H1 (cell line): ENCODE data around the gene HYDIN. TPM values are rescaled to one million over a fixed set of nuclear protein-coding genes. Genes with fewer than 3 reads are reported as not detected.

Source experiments
- BCL11A ChIP-seq, 2 experiments: IDR thresholded peaks; one replicate each; pipeline ENCODE4 v1.6.1; 2011; ENCODE audit warnings: low read depth in 2 of 2, low read length in 2 of 2, mild to moderate bottlenecking in 2 of 2
- JUND ChIP-seq: IDR thresholded peaks from 2 replicates; pipeline ENCODE4 v1.6.1; 2011; ENCODE audit warnings: mild to moderate bottlenecking, improper control_type of control experiment, low read length
- SIN3A ChIP-seq, 2 experiments: IDR thresholded peaks in 1 of 2; conservative IDR thresholded peaks in 1 of 2; 2 replicates each; pipeline ENCODE4 v1.6.1; 2011 to 2012; ENCODE audit warnings: low read length in 2 of 2, improper control_type of control experiment in 1 of 2, low read depth in 1 of 2, mild to moderate bottlenecking in 1 of 2
- SIRT6 ChIP-seq: IDR thresholded peaks from one replicate; pipeline ENCODE4 v1.7.1; 2012; ENCODE audit warnings: low read length, inconsistent platforms
- polyA plus RNA-seq, 7 experiments: library from polyadenylated mRNA; depleted of rRNA in 3 of 7; stranded (reverse) in 5 of 7; unstranded in 2 of 7; fragments of >200 nt in 5 of 7; fragments of 200-250 nt in 2 of 7; gene quantifications; 1 replicate in 5 of 7; 2 replicates in 1 of 7; 4 replicates in 1 of 7; pipeline versions ENCODE4 v1.2.1 to v1.2.3, GENCODE V29; 2011 to 2013; ENCODE audit warnings: missing spikeins in 2 of 7, mixed read lengths in 2 of 7
- small RNA-seq: library from polyadenylated mRNA; stranded (forward); fragments of <200 nt; extraction: miRNeasy Mini kit (QIAGEN cat#:217004); gene quantifications from one replicate; pipeline ENCODE3, GENCODE V24; 2013; ENCODE audit not compliant: insufficient read depth
- total RNA-seq: library from RNA; stranded (reverse); fragmentation: NEBNext Ultra II Directional; extraction: Animal tissue kit (Norgen Biotek cat#: 25700); gene quantifications from 2 replicates; pipeline ENCODE4 v1.2.1, GENCODE V29; 2021

HYDIN gene
- total and polyA plus RNA-seq, 2 of the 8 experiments (the other 6 are each of a cell fraction or from before 2014, with no cell fraction given), result 1.1 to 1.8 TPM

DNA sequence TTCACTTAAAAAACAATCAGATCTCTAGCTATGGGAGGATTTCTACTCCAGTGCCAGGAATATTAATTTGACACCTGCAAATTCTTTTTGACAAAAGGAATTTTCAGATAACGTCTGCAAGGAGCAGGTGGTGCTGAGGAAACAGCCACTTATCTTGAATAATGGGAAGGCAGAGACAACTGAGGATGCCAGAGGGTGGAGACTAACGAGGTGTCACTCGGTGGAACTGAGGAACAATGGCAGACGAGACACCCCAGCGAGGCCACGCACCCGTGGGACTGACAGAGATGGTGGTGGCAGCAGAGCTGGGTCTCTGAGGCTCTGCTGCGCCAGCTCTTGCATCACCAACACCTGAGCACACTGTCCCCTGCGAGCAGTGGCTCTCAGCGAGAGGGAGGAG, 471.7 kb downstream of the HYDIN start (continued):
- TF ChIP-seq SIN3A (conservative IDR thresholded peaks at IDR 0.05 in 1 of 2, IDR thresholded peaks at IDR 0.05 in 1 of 2; ENCODE audit: low read depth in 1 of 2, low read length in 2 of 2) (no peak), JUND (no peak), SIRT6 (no peak), BCL11A (IDR thresholded peaks at IDR 0.05; ENCODE audit: low read depth in 2 of 2, low read length in 2 of 2) (no peak)

Small RNA genes within 50 kb of the gene (small RNA-seq; reads per million reads assigned to genes)
- gene RNU6ATAC25P, result not detected

Other genes with a start within 250 kb of the HYDIN start
- gene CMTR2, start 58.7 kb upstream of the HYDIN start, total RNA-seq, result 11.4 and 12.8 TPM in 2 replicates
- gene CMTR2, start 58.7 kb upstream of the HYDIN start, polyA plus RNA-seq (2011; rRNA removed), result 5.7 and 8.5 TPM in 2 replicates
- 1.9 and 2.7 TPM in 2 replicates for gene CALB2, start 128.0 kb upstream of the HYDIN start, total RNA-seq
- gene CALB2, start 128.0 kb upstream of the HYDIN start, polyA plus RNA-seq (2011; rRNA removed), result 2.6 and 3.3 TPM in 2 replicates
- gene TLE7, start 211.3 kb upstream of the HYDIN start, total RNA-seq, result not detected in 2 replicates
- gene TLE7, start 211.3 kb upstream of the HYDIN start, polyA plus RNA-seq (2011; rRNA removed), result 0.03 and 0.06 TPM in 2 replicates
- 10.2 and 12.7 TPM in 2 replicates for gene ZNF23, start 231.5 kb upstream of the HYDIN start, total RNA-seq
- 2.4 and 3.3 TPM in 2 replicates for gene ZNF23, start 231.5 kb upstream of the HYDIN start, polyA plus RNA-seq (2011; rRNA removed)